ENCODE data around the gene OR5AU1. TPM values are rescaled to one million over a fixed set of nuclear protein-coding genes. Genes with fewer than 3 reads are reported as not detected.

The OR5AU1 gene
- total and polyA plus RNA-seq, 7 donors = 0.32 TPM; not detected in 6

DNA sequence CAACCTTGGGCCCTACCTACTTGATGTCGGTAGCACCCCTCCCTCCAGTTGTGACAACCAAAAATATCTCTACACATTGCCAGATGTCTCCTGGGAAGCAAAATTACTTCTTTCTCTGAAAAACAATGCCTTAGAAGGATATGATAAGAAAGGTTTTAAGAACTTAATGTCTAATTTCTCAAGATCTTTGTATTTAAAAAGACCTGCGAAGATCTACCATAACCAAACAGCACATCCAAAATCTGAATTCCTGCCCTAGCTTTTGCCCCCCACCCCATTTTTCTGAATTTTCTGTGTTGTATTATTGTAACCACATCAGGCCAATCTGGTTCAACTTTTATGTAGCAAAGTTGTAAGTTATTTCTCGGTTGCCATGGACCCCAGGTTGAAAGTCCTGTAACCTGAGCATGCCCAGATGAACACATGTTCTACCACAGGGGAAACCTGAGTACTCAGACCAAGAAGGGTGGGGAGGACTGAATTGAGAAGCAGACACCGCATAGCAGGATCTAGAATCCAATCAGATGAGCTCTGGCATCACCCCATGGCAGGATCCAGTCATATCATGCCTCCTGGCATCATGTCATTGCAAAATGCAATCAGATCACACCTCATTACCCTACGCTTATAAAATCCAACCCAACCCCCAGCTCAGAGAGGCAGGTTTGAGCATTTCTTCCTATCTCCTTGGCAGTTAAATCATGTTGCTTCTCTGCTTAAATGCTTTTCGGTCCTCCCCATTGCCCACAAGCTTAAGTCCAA lies 46.3 kb downstream of the OR5AU1 start:
- H3K27me3 ChIP-seq (ENCODE audit: insufficient read depth in 3 of 3, low read length in 2 of 3) = no peaks in the 10 kb centered on the region
- H3K27ac ChIP-seq = no peak overlapping the region
- no peaks in the 10 kb centered on the region for H3K9me3 ChIP-seq
- DNase-seq (no peak), ATAC-seq (no peak)
- peaks cover 19% of the 10 kb centered on the region for H3K4me1 ChIP-seq
- TF ChIP-seq, protein P1, sequence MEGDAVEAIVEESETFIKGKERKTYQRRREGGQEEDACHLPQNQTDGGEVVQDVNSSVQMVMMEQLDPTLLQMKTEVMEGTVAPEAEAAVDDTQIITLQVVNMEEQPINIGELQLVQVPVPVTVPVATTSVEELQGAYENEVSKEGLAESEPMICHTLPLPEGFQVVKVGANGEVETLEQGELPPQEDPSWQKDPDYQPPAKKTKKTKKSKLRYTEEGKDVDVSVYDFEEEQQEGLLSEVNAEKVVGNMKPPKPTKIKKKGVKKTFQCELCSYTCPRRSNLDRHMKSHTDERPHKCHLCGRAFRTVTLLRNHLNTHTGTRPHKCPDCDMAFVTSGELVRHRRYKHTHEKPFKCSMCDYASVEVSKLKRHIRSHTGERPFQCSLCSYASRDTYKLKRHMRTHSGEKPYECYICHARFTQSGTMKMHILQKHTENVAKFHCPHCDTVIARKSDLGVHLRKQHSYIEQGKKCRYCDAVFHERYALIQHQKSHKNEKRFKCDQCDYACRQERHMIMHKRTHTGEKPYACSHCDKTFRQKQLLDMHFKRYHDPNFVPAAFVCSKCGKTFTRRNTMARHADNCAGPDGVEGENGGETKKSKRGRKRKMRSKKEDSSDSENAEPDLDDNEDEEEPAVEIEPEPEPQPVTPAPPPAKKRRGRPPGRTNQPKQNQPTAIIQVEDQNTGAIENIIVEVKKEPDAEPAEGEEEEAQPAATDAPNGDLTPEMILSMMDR (IDR thresholded peaks at IDR 0.05) = no peak
- H3K36me3 ChIP-seq (ENCODE audit: insufficient read depth in 1 of 2, low read depth in 1 of 2) = no peaks in the 10 kb centered on the region
- no peak overlapping the region for H3K4me3 ChIP-seq
- WGBS, 3 donors = 51 to 72% (median 66%) methylated on average over 6 of the region's 6 CpGs
- intact Hi-C loops (cut with DNase I) = loop anchor here (5.0 to 10.0 kb wide), 2 partner anchors 252 to 425 kb away; partner anchors contain the start of genes ANG (in 1 of the 2) and RNASE4 (in 1 of the 2)

DNA sequence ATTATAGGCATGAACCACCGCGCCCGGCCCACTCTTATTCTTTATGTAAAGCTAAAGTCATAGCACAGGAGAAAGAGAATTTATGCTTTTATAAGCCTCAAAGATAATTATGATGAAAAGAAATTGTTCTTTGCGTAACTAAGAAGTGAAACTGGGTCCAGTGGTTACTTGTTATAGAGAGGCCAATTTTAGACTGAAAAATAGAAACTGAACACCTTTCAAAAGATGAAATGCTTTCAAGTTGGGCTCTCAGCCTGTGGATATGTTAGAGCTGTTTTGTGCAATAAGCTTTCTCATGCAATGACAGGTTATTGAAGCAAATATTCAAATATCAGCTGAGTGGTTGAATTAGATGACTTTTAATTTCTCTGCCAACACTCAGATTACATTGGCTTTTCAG lies 47.1 kb downstream of the OR5AU1 start:
- TF ChIP-seq, protein P1 (IDR thresholded peaks at IDR 0.05) = no peak
- DNase-seq (no peak), ATAC-seq (no peak)
- Histone ChIP-seq H3K4me3 (no peak overlapping the region), H3K27ac (no peak overlapping the region), H3K4me1 (peaks cover 20% of the 10 kb centered on the region), H3K36me3 (ENCODE audit: insufficient read depth in 1 of 2, low read depth in 1 of 2) (no peaks in the 10 kb centered on the region), H3K9me3 (no peaks in the 10 kb centered on the region), H3K27me3 (ENCODE audit: insufficient read depth in 3 of 3, low read length in 2 of 3) (no peaks in the 10 kb centered on the region)
- intact Hi-C loops (cut with DNase I) = loop anchor here (5.0 to 10.0 kb wide), 2 partner anchors 251 to 424 kb away; partner anchors contain the start of genes ANG (in 1 of the 2) and RNASE4 (in 1 of the 2)
- 93 to 94% (median 93%) methylated on average over 4 of the region's 4 CpGs for WGBS, 3 donors

DNA sequence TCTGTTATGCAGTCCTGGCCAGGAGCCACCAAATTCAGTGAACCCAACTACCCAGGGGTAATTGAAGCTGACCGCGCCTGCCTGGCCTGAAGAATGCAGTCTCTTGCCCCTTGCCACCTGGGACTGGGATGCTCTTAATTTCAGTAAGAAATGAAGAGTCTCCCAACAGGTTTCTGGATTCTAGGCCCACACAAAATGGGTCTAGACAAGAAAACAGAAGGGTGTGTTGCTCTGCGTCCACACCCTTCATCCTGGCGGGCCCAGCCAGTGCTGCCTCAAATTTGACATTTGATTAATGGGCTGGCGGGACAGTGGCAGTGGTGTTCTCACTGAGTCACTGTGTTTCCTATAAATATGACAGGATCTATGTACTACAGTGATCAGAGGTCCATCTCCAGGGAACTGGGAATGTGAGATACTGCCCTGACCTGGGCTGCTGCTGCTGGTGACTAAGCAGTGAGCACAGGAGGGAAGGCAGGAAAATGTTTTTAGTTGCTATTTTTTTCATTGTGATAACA lies 48.5 kb downstream of the OR5AU1 start:
- 46 to 57% (median 48%) methylated on average over 5 of the region's 5 CpGs for WGBS, 3 donors
- H3K4me1 ChIP-seq = peaks cover 26% of the 10 kb centered on the region
- no peak overlapping the region for H3K4me3 ChIP-seq
- H3K27ac ChIP-seq = peak overlapping the region; percentile 30
- DNase-seq = no peak
- H3K36me3 ChIP-seq (ENCODE audit: insufficient read depth in 1 of 2, low read depth in 1 of 2) = no peaks in the 10 kb centered on the region
- no peak for ATAC-seq
- intact Hi-C loops (cut with DNase I) = loop anchor here (5.0 to 10.0 kb wide), 2 partner anchors 250 to 423 kb away; partner anchors contain the start of genes ANG (in 1 of the 2) and RNASE4 (in 1 of the 2)
- no peaks in the 10 kb centered on the region for H3K27me3 ChIP-seq (ENCODE audit: insufficient read depth in 3 of 3, low read length in 2 of 3)
- no peaks in the 10 kb centered on the region for H3K9me3 ChIP-seq
- TF ChIP-seq, protein P1 (IDR thresholded peaks at IDR 0.05) = no peak

DNA sequence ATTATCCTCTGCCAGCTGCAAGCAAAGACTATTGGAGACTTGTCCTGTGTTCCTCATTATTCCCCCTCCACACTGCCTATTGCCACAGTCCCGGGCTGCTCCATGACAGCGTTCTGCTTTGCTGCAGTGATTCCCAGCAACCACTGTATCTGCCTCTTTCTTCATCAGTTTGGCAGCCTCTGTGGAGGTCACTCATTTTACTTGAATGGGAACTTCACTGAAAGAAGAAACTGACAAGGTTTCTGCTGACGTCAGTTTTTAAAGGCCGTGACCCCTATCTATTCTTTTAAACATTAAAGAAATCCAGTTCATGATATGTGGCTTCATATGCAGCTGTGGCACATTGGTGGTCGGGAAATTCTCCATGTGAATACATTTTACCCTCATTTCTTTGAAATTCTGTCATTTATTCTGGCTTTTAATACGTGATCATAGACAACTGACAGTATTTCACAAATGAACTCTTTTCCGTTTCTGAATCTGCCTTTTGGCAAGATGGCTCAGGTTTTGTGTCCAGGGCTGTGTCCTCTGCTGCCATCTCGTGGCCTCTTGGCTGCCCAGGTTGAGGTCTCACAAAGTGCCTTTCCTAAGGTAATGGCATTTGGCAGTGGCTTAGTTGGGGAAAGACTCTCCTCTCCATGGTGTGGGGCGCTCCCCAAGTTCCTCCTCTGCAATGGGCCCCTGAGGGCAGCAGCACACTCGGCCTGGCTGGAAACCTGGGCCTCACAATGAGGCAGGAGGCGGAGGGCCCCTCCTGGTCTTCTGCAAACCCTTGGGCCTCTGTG lies 49.2 kb downstream of the OR5AU1 start:
- TF ChIP-seq, protein P1 (IDR thresholded peaks at IDR 0.05) = peak; percentile 86
- intact Hi-C loops (cut with DNase I) = loop anchor here (5.0 to 10.0 kb wide), 2 partner anchors 249 to 422 kb away; partner anchors contain the start of genes ANG (in 1 of the 2) and RNASE4 (in 1 of the 2)
- 7 to 15% (median 10%) methylated on average over 11 of the region's 11 CpGs for WGBS, 3 donors

More for the DNA sequence above, 49.2 kb downstream of the OR5AU1 start:
- peak; percentile 78 to 89 for DNase-seq
- peak in 3 of 4 donors; percentile 27 to 41 (median 34) for ATAC-seq
- Histone ChIP-seq H3K27ac (peak overlapping the region; percentile 30), H3K4me1 (peaks cover 26% of the 10 kb centered on the region), H3K9me3 (no peaks in the 10 kb centered on the region), H3K36me3 (ENCODE audit: insufficient read depth in 1 of 2, low read depth in 1 of 2) (no peaks in the 10 kb centered on the region), H3K27me3 (ENCODE audit: insufficient read depth in 3 of 3, low read length in 2 of 3) (no peaks in the 10 kb centered on the region), H3K4me3 (peak overlapping the region; percentile 20)

All from psoas muscle (tissue), 8 donors.